GM21515 (cell line): ENCODE measurements around the gene LBP.
"Not testable (repeated sequence)": the region's sequence is repeated elsewhere in the genome, so short reads cannot be mapped to it uniquely, and the experiment has no call there.

Source experiments
- ATAC-seq: cut with Tn5 transposase; IDR thresholded peaks from one replicate; pipeline ENCODE4 v1.9.1; 2021; ENCODE audit not compliant: unreplicated experiment

The LBP gene

DNA sequence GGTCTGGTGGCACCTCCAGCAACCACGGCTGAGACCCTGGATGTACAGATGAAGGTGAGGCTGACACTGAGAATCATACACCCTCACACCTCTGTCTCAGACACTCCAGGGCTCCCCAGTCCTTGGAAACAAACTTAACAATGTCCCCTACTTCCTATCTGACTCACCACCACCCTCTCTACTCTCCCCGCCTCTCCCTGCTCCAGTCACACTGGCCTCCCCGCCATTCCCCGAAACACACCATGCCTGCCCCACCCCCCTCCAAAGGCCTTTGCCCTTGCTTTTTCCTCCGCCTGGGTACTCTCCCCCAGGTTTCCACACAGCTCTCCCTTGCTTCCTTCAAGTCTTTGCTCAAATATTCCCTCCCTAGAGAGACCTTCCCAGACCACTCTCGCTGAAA, 26.1 kb upstream of the LBP start:
- no peak for ATAC-seq

DNA sequence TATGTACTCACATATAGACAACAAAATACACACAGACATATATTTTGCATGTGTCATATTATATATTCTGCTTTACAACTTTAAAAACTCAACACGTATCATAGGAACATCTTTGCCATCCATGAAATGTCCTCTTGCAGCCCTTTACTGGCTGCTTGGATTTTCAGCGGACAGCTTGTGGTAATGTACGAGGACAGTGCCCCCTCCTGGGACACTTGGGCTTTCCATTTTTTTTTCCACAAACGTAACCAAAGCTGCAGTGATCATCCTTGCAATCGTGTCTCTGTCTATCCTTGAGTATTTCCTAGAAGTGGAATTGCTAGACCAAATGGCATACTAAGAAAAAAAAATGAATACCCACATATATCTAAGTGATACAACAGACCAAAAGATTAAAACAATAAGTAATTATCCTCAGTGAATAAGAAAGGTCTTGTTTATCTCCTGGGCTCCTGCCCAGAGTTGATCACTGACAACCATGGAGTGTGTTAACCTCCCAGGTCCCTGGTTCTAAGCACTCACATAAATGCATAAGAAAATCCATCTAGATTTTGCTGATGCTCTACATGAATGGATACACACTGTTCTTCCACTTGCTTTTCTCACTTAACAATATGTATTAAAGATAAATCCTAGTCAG, 24.2 kb upstream of the LBP start:
- ATAC-seq = no peak

DNA sequence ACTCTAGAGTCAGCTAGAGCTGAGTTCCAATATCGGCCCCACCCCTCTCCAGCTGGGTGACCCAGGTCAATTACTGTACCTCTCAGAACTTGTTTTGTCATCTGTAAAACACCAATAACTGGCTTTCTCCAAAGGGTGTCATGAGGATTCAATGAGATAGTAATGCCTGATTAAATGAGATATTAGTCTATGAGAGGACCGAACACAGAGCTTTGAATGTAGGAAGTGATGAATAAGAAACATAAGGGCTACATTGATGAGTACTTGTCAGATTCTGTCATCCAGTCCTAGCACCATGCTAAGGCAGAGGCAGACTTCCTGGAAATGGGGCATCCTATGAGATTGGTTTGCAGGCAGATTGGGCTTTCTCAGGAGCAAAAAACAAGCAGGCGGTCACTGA, 22.1 kb upstream of the LBP start:
- no peak for ATAC-seq

DNA sequence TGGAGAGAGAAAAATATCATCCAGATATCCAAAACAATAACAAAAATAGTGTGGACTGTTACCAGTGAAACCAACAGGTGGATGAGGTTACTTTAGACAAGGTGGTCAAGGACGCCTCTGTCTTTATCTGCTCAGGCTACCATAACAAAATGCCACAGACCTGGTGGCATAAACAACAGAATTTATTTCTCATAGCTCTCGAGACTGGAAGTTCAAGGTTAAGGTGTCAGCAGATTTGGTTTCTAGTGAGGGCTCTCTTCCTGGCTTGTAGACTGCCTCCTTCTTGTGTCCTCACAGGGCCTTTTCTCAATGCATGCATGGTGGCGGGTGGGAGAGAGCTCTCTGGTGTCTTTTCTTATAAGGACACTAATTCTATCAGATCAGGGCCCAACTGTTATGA, 21.1 kb upstream of the LBP start:
- no peak for ATAC-seq

DNA sequence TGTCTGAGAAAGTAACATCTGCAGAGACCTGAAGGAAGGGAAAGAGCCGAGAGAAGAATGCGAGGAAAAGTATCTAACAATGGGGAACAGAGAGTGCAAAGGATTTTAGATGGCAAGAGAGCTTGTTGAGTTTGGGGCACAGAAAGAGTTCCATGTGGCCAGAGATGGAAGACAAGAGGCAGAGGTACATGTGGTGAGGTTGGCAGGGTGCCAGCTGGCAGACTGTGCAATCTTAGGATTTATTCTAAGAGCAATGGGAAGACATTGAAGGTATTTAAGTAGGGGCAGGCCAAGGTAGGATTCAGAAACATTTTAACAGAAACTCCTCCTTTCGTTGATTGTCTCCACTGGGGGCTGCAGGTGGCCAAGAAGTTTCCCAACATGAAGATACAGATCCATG, 20.4 kb upstream of the LBP start:
- ATAC-seq = no peak

DNA sequence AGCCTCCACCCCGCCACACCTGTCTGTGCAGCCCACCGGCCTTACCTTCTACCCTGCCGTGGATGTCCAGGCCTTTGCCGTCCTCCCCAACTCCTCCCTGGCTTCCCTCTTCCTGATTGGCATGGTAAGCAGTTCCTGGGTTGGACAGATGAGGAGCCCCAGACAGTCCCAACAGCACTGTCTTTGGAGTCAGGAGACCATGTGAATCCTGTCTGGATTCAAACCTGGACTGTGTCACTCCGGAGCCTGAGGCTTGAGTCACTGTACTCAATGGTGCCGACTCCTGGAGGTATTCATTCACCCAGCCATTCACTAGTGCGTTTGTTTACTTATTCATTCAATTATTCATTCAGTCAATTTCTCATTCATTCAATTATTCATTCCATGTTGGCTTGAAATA, 20.0 kb upstream of the LBP start:
- ATAC-seq = no peak

DNA sequence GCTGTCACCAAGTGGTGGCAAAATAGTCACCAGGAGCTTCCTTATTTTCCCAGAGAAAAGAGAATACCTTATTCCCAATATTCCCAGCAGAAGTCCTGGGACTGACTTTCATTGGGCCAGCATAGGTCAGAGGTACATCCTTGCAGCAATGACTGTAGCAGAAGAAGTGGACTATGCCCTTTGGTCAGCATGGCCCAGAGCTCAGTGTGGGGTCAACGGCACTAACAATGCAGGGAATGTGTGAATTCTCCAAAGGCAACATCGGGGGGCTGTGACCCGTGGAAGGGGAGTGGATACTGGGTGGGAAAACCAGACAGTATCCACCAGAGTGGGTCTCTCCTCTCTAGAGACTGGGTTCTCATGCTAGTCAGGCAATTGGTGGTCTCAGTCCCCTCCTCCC, 15.6 kb upstream of the LBP start:
- no peak for ATAC-seq

DNA sequence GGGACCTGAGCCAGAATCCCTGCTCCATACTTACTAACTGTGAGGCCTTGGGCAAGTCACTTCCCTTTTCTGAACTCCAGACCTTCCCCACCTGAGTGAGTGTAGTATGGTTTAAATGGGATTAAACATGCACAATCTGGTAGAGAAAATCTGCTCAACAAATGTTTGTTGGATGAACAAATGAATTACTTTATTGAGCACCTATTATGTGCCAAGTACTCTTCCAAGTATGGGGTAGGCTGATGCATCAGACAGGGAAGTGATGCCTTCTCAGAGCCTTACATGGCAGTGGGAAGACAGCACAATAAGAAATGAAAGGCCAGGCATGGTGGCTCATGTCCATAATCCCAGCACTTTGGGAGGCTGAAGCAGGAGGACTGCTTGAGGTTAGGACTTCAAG, 15.0 kb upstream of the LBP start:
- no peak for ATAC-seq

DNA sequence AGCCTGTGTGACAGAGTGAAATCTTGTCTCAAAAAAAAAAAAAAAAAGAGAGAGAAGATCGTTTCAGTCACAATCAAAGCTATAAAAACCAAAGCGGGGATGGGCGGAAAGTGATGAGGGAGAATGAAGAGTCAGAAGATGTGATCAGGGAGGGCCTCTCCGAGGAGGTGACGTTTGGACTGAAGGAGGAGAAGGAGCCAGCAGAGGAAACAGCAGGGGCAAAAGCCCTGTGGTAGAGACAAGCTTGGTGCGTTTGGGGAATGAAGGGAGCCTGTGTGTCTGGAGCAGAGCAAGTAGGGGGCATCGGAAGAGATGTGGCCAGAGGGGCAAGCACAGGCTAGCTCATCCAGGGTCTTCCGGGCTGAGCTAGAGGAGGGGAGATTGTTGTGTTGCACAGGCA, 14.5 kb upstream of the LBP start:
- no peak for ATAC-seq

DNA sequence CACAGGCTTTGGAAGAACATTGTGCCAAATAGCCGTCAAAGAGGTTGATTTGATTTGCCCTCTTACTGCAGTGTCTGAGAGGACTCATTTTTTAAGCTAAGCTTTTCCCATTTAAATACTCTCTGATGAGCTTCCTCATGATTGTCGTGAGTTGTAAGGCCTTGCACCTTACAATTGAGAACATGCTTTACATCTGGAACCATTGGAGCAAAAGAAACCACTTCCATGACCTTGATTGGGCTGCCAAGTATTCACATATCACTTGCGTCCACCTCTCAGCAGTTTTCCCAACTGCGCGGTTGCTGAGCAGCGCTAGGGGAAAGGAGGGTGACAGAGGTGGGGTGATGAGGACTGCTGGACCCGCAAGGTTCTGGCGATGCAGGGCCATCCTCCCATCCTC, 12.3 kb upstream of the LBP start:
- no peak for ATAC-seq

DNA sequence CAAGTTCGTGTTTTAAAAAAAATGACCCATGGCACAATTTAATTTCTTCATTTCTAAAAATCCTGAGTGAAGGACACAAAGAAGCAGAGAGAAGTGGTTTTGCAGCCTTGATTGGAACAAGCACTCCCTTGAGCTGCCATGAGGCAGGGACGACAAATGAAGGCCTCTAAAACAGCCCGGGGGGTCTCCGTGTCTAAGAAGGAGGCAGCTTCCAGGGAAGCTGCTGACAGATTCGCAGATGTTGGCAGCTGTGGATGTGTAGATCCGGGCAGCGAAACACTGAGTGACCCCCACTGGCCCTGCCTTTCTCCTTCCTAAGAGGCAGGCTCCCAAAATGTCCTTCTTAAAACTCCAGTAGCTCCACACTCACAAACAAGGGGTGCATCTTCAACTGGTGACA, 9.6 kb upstream of the LBP start:
- no peak for ATAC-seq

DNA sequence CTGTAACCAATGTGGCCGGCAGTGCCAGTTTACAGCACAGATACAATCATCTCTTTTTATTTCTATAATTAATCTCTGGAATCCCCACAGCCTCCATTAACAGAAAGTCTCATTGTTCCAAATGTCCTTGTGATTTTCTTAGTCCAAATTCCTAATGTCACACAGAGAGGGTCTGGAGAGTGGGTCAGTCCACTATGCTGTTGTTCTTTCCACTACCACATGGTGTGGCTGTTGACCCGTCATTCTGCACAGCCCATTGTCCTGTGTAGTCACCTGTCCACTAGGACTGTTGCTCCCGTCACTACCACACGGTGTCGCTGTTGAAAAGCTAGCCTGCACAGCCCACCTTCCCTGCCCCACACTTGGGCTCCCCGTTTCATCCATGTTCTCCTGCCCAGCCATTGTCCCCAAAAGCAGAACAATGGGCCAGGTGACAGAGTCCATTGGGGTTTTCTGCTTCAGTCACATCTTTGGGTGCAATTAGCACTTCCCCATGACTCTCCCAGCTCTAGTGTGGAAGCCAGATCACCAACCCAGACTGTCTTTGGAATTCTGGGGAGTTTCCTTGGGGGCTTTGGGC, 8.6 kb upstream of the LBP start:
- ATAC-seq = no peak

DNA sequence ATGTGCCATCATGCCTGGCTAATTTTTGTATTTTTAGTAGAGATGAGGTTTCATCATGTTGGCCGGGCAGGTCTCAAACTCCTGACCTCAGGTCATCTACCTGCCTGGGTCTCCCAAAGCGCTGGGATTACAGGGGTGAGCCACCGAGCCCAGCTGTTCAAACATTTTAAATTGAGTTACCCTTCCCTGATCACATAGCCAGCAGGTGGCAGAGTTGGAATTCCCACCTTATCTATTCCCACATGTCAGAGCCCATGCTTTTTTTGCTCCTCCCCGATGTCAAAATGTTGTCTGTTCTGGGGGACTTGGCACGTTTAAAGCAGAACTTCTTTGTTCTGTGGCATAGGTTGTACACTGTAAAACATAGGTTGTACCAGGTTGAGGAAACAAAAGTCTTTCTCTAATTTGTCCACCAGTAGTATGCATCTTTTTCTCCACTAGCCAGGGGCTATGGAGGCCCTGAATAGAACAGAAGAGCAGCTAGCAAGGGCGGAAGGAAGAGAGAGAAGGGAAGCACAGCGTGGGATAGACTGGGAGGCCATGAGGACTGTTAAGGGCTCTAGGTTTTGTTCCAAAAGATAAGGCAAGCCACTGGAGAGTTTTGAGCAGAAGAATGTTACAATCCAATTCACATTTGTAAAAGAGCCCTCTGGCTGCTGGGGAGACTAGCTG, 7.3 kb upstream of the LBP start:
- no peak for ATAC-seq

DNA sequence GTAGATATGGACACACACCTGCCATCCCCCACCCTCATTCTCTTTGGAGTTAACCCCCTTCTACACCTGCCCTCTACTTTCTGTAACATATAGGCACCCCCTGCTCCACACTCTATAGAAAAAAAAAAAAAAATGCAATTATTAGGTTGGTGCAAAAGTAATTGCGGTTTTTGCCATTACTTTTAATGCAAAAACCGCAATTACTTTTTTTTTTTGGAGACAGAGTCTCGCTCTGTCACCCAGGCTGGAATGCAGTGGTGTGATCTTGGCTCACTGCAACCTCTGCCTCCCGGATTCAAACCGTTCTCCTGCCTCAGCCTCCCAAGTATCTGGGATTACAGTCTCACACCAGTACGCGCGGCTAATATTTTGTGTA, 6.8 kb upstream of the LBP start:
- not testable (repeated sequence) for ATAC-seq

DNA sequence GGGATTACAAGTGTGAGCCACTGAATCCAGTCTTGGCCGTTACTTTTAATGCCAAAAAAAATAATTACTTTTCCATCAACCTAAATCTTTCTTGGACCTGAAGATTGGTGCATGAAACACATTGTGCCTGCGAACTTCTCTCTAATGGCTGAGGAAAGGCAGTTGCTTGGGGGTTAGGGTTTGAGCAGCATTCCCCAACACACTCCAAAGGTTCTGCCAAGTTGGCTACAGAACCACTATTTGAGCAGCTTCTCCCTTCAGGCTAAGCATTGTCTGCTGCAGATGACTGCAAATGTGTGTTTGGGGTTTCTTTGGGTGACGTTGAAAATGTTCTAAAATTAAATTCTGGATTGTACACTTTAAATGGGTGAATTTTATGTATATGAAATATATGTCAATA, 6.3 kb upstream of the LBP start:
- no peak for ATAC-seq

DNA sequence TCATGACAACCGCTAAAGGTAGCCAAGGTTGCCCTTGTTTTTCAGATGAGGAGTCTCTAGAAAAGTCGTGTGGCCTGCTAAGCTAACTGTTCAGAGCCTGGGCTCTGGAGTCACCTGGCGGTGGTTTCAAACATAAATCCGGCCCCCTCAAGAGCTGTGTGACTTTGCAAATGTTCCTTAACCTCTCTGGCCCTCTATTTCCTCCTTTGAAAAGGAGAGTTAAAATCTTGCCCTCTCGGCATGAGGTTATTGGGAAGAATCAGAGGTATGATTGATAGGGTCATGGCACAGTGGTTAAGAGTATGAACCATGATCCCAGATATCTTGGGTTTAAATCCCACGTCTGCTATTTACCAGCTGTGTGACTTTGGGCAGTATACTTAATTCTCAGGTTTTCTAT, 5.6 kb upstream of the LBP start:
- no peak for ATAC-seq

DNA sequence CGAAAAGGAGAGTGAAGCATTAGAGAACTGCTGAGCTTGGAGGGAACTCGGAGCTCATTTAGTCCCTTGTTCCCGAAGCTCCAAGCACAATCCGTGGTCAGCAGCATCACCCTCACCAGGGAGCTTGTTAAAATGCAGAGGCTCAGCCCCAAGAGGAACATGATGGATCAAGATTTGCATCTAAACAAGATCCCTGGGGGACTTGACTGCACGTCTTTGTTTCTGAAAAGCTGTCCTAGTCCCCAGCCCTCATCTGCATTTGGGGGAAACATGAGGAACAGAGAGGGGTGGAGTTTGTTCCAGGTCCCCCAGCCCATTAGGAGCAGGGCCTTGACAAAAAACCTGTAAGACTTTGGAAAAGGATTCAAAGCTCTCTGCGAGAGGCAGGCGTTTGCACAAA, 4.1 kb upstream of the LBP start:
- ATAC-seq = no peak

DNA sequence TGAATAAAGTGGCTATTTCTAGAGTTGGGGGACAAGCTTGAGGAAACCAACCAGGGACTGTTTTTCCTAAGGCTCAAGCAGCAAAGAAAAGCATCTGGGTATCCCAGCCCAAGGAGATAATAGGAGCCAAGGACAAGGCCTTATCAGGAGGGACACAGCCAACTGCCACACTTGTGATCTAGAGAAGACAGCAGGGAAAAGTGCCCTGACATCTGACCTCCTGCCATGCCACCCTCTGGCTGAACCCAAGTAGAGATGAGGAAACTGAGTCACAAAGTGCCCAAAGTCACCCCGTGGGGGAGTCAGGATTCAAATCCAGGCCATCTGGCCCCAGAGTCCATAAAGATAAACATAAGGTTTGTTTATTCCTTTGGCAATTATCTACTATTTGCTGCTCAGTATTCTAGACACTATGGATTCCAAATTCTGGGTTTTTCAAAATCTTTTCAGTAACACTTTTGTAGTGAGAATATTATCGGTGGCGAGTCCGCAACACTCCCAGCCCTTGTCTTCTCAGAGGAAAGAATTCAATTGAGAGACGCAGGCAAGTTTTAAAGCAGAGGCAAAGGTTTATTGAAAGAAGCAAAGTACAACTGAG, 3.5 kb upstream of the LBP start:
- no peak for ATAC-seq

DNA sequence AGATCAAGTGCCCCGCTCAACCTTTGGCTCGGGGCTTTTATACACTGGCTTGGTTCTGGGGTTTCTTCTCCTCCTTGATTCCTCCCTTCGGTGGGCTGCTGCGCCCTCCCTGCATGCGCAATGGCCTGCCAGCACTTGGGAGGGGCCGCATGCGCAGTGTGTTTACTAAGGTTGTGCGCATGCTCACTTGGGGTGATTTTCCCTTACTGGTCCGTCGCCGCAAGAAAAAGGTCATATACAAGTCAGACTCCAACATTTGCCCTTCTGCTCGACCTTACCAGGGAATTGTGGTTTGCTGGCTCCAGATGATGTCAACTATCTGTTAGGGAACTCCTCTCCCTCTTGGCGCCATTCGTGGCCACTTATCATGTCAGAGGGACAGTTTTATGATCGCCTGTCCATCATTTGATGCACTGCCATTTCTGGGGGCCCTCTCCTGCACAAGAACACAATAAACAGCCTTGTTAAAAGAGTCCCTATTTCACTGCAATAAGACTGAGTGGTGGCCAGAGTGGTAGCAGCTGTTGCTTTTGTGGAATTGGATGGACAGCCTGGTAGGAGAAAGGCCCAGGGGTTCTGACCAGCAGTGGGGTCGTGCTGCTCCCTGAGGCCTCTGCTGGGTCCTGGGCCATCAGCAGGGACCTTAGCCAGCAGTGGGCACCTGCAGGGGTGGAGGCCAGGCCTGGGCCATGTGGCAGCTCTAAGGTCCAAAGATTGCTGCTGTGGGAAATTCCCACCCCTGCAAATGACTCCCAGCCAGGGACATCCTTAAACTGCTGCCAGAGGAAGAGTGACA, 2.8 kb upstream of the LBP start:
- ATAC-seq = no peak

DNA sequence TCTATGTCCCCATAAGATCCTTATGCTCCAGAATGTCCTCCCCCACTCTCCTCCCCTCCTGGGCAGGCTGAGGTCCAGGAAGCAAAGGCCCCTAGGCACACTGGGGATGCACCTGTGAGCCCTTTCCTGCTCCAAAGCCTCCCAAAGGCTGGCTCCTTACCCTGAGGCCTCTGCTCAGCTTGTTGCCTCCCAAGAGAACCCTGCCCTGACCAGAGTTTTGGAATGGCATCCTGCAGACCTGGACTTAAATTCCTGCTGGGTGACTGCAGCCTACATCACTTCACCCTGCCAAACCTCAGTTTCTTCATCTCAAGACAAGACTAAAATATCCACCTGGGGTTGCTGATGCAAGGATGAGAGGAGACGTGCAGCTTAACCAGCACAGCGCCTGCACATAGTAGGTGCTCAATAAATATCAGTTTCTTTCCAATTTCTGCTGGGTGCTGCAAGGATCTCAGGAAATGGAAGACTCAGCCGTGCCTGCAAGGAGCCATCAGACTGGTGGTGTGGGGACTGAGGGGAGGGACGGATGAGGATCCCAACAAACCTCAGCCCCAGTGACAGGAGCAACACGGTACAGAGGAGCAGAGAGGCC, 2.1 kb upstream of the LBP start:
- ATAC-seq = no peak

DNA sequence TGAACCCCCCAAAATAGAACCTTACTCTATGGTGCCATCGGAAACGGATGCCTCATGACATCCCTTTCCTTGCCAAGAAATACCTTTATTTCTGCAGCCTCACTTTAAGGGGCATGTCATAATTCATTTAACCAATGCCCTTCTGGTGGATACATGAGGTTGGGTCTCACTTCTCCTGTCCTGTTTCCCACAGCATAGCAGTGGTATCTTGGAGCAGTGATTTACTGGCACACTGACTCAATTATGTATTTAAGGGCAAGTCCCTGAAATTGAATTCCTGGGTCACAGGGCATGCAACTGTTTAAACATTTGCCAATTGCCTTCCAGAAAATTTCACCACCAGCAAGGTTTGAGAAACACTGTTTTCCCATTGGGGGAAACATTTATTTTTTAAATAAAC, 639 bp upstream of the LBP start:
- no peak for ATAC-seq
